NCI-H1048 (cell line): ENCODE results near the gene PKHD1.
"Not testable (repeated sequence)": the region's sequence is repeated elsewhere in the genome, so short reads cannot be mapped to it uniquely, and the experiment has no call there.

Source experiments
- DNase-seq: peaks from one replicate; lab custom pipeline; 2025; lab: John Stamatoyannopoulos, UW

Gene PKHD1

GRCh38 chr6:51855310-51856082 lies 231.9 kb downstream of the PKHD1 start:
- peak; percentile 45 for DNase-seq

- DNase-seq: no peak
Observed at GRCh38 chr6:51854876-51855275, 232.5 kb downstream of the PKHD1 start.

DNA sequence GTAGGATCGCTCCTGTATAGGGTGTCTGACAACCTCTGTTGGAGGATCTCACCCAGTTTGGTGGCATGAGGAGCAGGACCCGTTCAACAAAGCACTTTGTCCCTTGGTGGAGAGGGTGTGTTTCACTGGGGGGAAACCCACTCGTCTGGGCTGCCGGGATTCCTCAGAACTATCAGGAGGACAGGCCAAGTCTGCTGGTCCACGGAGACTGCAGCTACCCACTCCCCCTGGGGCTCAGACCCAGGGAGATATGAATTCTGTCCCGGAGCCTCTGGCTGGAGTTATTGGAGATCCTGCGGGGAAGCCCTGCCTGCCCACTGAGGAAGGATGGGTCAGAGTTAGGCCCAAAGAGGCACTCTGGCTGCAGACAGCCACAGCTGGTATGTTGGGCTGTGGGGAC lies 233.1 kb downstream of the PKHD1 start:
- no peak for DNase-seq

DNA sequence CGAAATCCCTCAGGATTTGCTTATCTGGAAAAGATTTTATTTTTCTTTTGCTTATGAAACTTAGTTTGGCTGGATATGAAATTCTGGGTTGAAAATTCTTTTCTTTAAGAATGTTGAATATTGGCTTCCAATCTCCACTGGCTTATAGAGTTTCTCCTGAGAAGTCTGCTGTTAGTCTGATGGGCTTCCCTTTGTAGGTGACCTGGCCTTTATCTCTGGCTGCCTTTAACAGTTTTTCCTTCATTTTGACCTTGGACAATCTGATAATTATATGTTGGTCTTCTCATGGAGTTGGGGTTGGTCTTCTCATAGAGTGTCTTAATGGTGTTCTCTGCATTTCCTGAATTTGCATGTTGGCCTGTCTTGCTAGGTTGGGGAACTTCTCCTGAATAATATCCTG lies 234.3 kb downstream of the PKHD1 start:
- DNase-seq: not testable (repeated sequence)

- DNase-seq: no peak
Observed at GRCh38 chr6:51846531-51846930, 240.9 kb downstream of the PKHD1 start.

GRCh38 chr6:51844336-51844735 lies 243.1 kb downstream of the PKHD1 start:
- no peak for DNase-seq

- no peak for DNase-seq
Observed at GRCh38 chr6:51843456-51844056, 243.9 kb downstream of the PKHD1 start.

DNA sequence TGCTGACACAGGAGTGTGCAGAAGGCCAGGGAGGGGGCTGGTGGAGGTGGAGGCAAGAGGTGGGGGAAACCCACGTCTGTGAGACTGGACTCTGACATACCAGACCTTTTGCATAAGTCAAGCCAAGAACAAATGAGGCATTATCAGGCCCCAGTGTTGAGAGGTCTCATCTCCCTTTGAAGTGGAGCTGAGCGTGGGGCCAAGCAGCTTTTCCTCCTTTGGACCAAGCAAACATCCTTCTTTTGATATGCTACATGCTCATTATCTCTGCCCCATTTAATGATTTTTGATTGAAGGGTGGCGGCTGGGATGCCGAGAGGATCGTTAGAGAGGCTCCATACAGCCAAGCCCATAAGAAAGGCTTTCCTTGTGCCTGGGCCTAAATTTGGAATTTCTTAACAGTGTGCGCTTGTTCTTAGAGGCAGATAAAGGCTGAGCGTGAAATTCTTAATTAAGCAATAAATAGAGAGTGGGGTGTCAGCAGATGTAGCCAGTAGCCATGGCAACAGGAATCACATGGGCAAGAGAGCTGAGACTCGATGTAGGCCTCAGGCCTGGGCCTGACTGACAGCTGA lies 244.5 kb downstream of the PKHD1 start:
- DNase-seq: no peak

GRCh38 chr6:51842061-51842803 lies 245.2 kb downstream of the PKHD1 start:
- DNase-seq: no peak

DNA sequence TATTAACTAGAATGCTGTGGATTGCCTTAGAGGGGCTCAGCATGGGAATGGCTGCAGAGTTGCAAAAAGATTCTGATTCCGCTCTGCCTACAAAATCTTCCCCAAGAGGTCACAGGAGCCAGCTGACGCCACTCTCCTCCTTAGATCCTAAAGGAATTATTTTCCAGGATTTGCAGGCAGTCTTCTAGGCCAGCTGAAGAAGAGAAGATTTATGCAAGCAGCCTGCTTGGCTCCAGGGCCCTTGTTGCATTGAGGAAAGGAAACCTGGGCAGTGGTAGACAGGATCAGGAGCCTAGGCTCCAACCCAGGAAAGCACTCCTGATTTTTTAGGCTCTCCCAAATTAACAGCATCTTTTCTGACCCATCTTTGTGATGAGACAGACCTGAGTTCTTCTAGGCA lies 245.8 kb downstream of the PKHD1 start:
- no peak for DNase-seq

DNA sequence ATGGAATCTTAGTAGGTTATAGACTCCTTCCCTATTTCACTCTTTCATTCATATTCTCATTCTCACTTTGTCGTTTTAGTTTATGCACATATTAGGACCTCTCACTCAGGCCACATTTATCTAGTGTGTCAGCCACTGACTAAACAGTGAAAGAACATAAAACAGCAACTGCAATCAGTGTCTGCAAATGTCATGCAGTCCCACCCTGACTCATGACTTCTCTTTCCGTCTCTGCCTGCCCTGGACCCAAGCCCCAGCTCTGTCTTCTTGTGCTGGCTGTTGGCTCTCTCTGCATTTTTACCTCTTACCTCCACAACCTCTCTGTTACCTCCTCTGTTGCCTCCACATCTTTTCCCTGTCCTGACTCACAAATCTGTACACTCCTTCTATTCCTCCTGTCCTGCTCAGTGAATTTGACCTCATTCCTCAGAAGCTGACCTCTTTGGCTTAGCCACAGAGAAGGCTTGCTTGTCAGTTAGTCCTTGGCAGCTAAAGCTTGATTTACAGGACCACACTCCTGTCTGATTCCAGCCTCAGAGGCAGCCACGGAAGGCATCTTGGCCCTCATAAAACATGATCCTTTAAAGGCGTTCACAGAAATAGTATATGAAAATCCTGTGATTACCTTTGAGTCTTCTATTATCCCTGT lies 247.6 kb downstream of the PKHD1 start:
- DNase-seq: no peak

GRCh38 chr6:51830666-51831065 lies 256.7 kb downstream of the PKHD1 start:
- no peak for DNase-seq

- no peak for DNase-seq
Observed at GRCh38 chr6:51827580-51827979, 259.8 kb downstream of the PKHD1 start.

DNA sequence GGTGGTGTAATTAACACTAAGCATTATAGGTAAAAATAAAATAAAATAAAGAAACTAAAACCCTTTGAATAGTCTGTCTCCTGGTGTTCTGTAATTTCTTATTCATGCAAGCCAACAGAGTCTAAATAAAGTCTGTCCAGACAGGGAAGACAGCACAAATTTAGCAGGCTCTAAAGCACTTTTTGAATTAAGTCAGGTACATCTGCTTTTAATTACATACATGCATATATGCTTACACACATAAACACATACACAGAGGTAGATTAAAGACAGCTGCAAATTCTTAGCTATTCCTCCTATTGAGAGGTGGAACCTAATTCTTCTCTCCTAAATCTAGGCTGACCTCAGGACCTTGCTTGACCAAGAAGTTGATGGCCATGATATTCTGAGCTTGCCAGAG lies 262.5 kb downstream of the PKHD1 start:
- DNase-seq: no peak

DNA sequence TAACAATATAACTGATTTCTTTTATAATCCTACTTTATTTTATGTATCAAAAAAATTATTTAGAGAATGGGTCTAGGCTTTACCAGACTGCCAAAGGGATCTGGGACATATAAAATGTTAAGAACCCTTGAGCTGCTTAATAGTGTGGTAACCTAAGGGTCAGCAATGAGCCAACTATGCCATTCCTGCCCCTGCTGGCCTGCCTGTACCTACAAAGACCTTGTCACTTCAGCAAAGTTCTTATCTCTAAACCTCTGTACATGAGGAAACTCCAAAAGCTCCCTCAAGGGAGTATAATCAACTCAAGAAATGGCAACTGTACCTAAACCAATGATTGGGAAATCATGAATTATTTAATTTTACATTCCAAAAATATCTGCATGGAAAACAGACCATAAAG lies 266.9 kb downstream of the PKHD1 start:
- DNase-seq: no peak

DNA sequence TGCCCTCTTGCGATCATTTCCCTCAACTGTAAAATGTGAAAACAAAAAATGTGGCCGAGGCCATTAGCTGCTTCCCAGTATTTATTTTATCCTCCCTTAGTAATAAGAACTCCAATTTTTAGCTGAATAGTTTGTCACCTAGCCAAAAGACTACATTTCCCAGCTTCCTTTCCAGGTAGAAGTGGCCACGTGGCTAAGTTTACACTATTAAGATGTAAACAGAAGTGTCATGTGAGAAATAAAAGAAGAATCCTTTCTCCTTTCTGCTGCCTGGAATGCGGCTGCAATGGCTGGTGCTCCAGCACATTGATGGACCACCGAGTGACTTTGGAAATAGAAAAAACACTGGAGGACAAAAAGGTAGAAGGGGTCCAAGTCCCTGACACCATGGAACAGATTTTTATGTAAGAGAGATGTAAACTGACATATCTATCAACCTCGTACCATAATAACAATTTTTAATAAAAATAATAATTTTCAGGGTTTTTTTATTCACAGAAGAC lies 268.8 kb downstream of the PKHD1 start:
- no peak for DNase-seq

DNA sequence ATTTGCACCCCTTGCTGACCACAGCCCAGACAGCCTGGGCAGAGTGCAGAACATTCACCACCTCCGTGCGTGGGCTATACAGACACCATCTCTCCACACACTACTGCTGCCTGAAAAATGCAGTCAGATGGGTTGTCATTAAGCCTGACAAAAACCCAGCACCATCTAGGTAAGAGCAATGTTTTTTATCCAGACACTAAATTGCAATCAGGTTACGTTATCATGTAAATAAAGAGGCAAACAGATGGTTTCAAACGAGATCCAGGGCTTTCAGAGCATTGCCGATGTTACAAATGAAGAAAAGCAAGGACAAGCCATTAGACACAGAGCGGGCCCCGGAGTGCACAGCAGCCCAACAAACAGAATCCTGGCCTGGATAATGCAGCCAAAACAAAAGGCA lies 269.6 kb downstream of the PKHD1 start:
- no peak for DNase-seq

- no peak for DNase-seq
Observed at GRCh38 chr6:51814418-51814817, 273.0 kb downstream of the PKHD1 start.

- DNase-seq: no peak
Observed at GRCh38 chr6:51813904-51814303, 273.5 kb downstream of the PKHD1 start.

GRCh38 chr6:51812231-51812630 lies 275.2 kb downstream of the PKHD1 start:
- no peak for DNase-seq

- DNase-seq: no peak
Observed at GRCh38 chr6:51805517-51805916, 281.9 kb downstream of the PKHD1 start.

GRCh38 chr6:51800603-51801002 lies 286.8 kb downstream of the PKHD1 start:
- no peak for DNase-seq
